GM19438 (cell line): ENCODE data around the gene CCDC196.
"Not testable (repeated sequence)": the region's sequence is repeated elsewhere in the genome, so short reads cannot be mapped to it uniquely, and the experiment has no call there.

Experiments used
- ATAC-seq: cut with Tn5 transposase; IDR thresholded peaks from one replicate; pipeline ENCODE4 v1.9.1; 2021; ENCODE audit warnings: low read depth; ENCODE audit not compliant: unreplicated experiment

The CCDC196 gene

GRCh38 chr14:66545191-66545590, 59.0 kb downstream of the CCDC196 start:
- ATAC-seq, result not testable (repeated sequence)

- not testable (repeated sequence) for ATAC-seq
These were observed 59.6 kb downstream of the CCDC196 start for GRCh38 chr14:66545751-66546150.
